NB4 (cell line): ENCODE data around the gene ABCG2.

Experiments
- DNase-seq: peaks from one replicate; pipeline ENCODE4 v3.0.0; 2010; ENCODE audit warnings: low read depth
- H3K4me3 ChIP-seq: one replicate; pipeline ENCODE4 v1.5.1; 2011; ENCODE audit warnings: mild to moderate bottlenecking, low read depth, low read length, moderate library complexity
- CTCF ChIP-seq: IDR thresholded peaks from one replicate; pipeline ENCODE4 v1.5.1; 2012; ENCODE audit warnings: low read depth, low read length
- MAX ChIP-seq: IDR thresholded peaks from 2 replicates; pipeline ENCODE4 v1.6.1; 2011; ENCODE audit warnings: low read depth, low read length
- MYC ChIP-seq: IDR thresholded peaks from 2 replicates; pipeline ENCODE4 v1.6.1; 2011; ENCODE audit warnings: low read depth, low read length
- POLR2A ChIP-seq: IDR thresholded peaks from 2 replicates; pipeline ENCODE4 v1.6.1; 2011; ENCODE audit warnings: mild to moderate bottlenecking; ENCODE audit not compliant: insufficient read length; ENCODE audit errors: extremely low read depth

The ABCG2 gene

GRCh38 chr4:88177983-88178625, 19.7 kb upstream of the ABCG2 start:
- H3K4me3 ChIP-seq = no peak overlapping the region
- peak; percentile 94 for DNase-seq
- TF ChIP-seq MAX (no peak), CTCF (no peak), MYC (no peak), POLR2A (no peak)

DNA sequence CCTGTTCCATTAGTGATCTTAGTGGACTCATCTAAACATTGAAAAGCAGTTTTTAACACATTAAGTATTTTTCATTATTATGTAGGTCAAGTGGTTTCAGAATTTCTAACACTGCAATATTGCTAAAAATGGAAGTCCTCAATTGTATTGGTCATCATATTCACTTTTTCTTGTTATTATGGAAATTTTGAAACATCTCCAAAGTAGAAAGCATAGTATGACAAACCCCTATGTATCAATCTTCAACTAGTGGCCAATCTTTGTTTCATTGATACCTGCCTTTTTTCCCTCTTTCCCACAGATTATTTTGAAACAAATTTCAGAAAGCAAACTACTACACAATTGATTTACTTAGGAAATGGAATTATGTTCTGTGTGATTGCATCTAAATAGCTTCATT, 14.5 kb upstream of the ABCG2 start:
- DNase-seq = no peak
- TF ChIP-seq MAX = no peak
- no peak for TF ChIP-seq POLR2A
- TF ChIP-seq CTCF = no peak
- TF ChIP-seq MYC = no peak
- no peak overlapping the region for H3K4me3 ChIP-seq

GRCh38 chr4:88171206-88171605, 12.8 kb upstream of the ABCG2 start:
- DNase-seq = no peak
- no peak for TF ChIP-seq MAX
- no peak for TF ChIP-seq MYC
- TF ChIP-seq CTCF = no peak
- no peak for TF ChIP-seq POLR2A
- H3K4me3 ChIP-seq = no peak overlapping the region

DNA sequence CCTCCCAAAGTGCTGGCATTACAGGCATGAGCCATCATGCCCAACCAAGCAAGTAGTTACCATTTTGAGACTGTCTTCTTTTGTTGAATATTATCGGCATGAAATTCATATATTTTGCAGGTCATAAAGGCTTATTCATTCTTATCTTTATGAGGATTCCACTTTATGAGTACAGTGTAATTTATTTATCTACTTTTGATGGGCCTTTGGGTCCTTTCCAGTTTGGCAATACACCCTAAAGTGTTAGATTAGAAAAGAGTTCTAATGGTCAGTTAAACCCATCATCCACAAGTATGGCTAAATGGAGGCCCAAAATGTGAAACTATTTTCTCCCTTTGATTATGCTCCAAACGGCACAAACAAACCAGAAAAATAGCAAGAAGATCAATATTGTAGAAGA, 10.9 kb upstream of the ABCG2 start:
- DNase-seq = no peak
- no peak for TF ChIP-seq CTCF
- no peak for TF ChIP-seq MYC
- no peak for TF ChIP-seq MAX
- TF ChIP-seq POLR2A = no peak
- no peak overlapping the region for H3K4me3 ChIP-seq

GRCh38 chr4:88166608-88167007, 8.2 kb upstream of the ABCG2 start:
- no peak overlapping the region for H3K4me3 ChIP-seq
- DNase-seq = no peak
- TF ChIP-seq POLR2A (no peak), CTCF (no peak), MYC (no peak), MAX (no peak)

GRCh38 chr4:88163336-88163735, 4.9 kb upstream of the ABCG2 start:
- TF ChIP-seq MYC (no peak), MAX (no peak), CTCF (no peak), POLR2A (no peak)
- no peak for DNase-seq
- no peak overlapping the region for H3K4me3 ChIP-seq
